GM21717 (cell line): ENCODE data around the gene RNF128.
"Not testable (repeated sequence)": the region's sequence is repeated elsewhere in the genome, so short reads cannot be mapped to it uniquely, and the experiment has no call there.

Experiments used
- ATAC-seq: cut with Tn5 transposase; IDR thresholded peaks from one replicate; pipeline ENCODE4 v1.9.1; 2021; ENCODE audit warnings: mild to moderate bottlenecking, moderate library complexity; ENCODE audit not compliant: unreplicated experiment

The RNF128 gene

GRCh38 chrX:106742193-106742592 is 15.7 kb downstream of the RNF128 start:
- no peak for ATAC-seq

- no peak for ATAC-seq
Measured at GRCh38 chrX:106742805-106743204, 16.3 kb downstream of the RNF128 start.

GRCh38 chrX:106748377-106748776 is 21.9 kb downstream of the RNF128 start:
- ATAC-seq, result no peak

GRCh38 chrX:106751407-106751806 is 24.9 kb downstream of the RNF128 start:
- no peak for ATAC-seq

GRCh38 chrX:106752101-106752678 is 25.7 kb downstream of the RNF128 start:
- no peak for ATAC-seq

GRCh38 chrX:106769288-106769687 is 42.8 kb downstream of the RNF128 start:
- not testable (repeated sequence) for ATAC-seq

- no peak for ATAC-seq
Measured at GRCh38 chrX:106774981-106775380, 48.5 kb downstream of the RNF128 start.

GRCh38 chrX:106780264-106780663 is 53.8 kb downstream of the RNF128 start:
- ATAC-seq, result no peak

- ATAC-seq, result no peak
Measured at GRCh38 chrX:106780664-106781377, 54.3 kb downstream of the RNF128 start.

GRCh38 chrX:106783716-106784115 is 57.2 kb downstream of the RNF128 start:
- ATAC-seq, result no peak

GRCh38 chrX:106791495-106791894 is 65.0 kb downstream of the RNF128 start:
- ATAC-seq, result no peak

- ATAC-seq, result no peak
Measured at GRCh38 chrX:106802063-106802387, 75.5 kb downstream of the RNF128 start.

- peak; percentile 90 for ATAC-seq
Measured at GRCh38 chrX:106802388-106803275, 76.1 kb downstream of the RNF128 start, which contains the start of gene TBC1D8B. TBC1D8B (plus strand) TSS chrX:106802673; CDS start chrX:106802854, 181 bp downstream.

- ATAC-seq, result no peak
Measured at GRCh38 chrX:106811131-106811910, 84.8 kb downstream of the RNF128 start.

- ATAC-seq, result not testable (repeated sequence)
Measured at GRCh38 chrX:106812930-106813329, 86.4 kb downstream of the RNF128 start.

GRCh38 chrX:106814093-106814492 is 87.6 kb downstream of the RNF128 start:
- ATAC-seq, result not testable (repeated sequence)
